K562 (cell line): ENCODE results near the gene DENND1A. TPM values are rescaled to one million over a fixed set of nuclear protein-coding genes. Genes with fewer than 3 reads are reported as not detected.

Experiments
- ATAC-seq: fragments of 200-7000 bp; cut with Tn5 transposase; 3 replicates; pipeline ENCODE4 v1.9.1; 2020; ENCODE audit warnings: moderate library complexity
- BruUV-seq: library from RNA; stranded (reverse); fragments of 400-500 nt; replicated peaks from 2 replicates; lab custom pipeline; 2021; lab: Mats Ljungman, UMichigan
- CTCF ChIA-PET: fragments of 300-600 bp; formaldehyde crosslinking; extraction: SDS; loops from one replicate; lab custom pipeline; 2021; ENCODE audit warnings: low intra/inter-chr PET ratio; lab: Yijun Ruan, JAX
- POLR2A ChIA-PET: fragments of 300-600, 350-650 bp; sonication (Branson Sonifier 250); formaldehyde crosslinking; extraction: SDS; loops from one replicate; lab custom pipeline; 2021; ENCODE audit warnings: antibody characterized with exemption, inconsistent platforms; lab: Yijun Ruan, JAX
- DNase-seq, 4 experiments: peaks; one replicate each; pipeline versions ENCODE4 v3.0.0 to v3.0.0-alpha.2; 2011 to 2018; ENCODE audit warnings: low spot score in 3 of 4, mixed read lengths in 3 of 4; ENCODE audit errors: extremely low read depth in 1 of 4
- FAIRE-seq: peaks from 2 replicates; lab custom pipeline; 2011; peaks lifted over from hg19 to GRCh38; lab: Jason Lieb, UNC
- H2AFZ ChIP-seq: 2 replicates; pipeline ENCODE4 v1.6.0; 2011; ENCODE audit warnings: low read depth, low read length, control low read depth, inconsistent platforms
- H3K27ac ChIP-seq: fragments of 200-600 bp; 3 replicates; pipeline ENCODE4 v1.8.0; 2011; ENCODE audit warnings: low read depth, mild to moderate bottlenecking, control low read depth, inconsistent platforms, low read length, moderate library complexity, mixed read lengths; ENCODE audit errors: extremely low read depth
- H3K27me3 ChIP-seq, 2 experiments: fragments of 300-600 bp in 1 of 2; 2 replicates in 1 of 2; 3 replicates in 1 of 2; pipeline versions ENCODE4 v1.6.0 to v1.8.0; 2011; ENCODE audit warnings: inconsistent platforms in 2 of 2, low read length in 2 of 2, mild to moderate bottlenecking in 1 of 2, mixed read lengths in 1 of 2, moderate library complexity in 1 of 2; ENCODE audit not compliant: control insufficient read depth in 2 of 2, insufficient read depth in 2 of 2
- H3K36me3 ChIP-seq: fragments of 300-600 bp; 3 replicates; pipeline ENCODE4 v1.8.0; 2011; ENCODE audit warnings: mild to moderate bottlenecking, low read length, inconsistent platforms; ENCODE audit not compliant: control insufficient read depth, insufficient read depth
- H3K4me1 ChIP-seq, 2 experiments: fragments of 200-600 bp in 1 of 2; replicated peaks in 1 of 2; 2 replicates in 1 of 2; 3 replicates in 1 of 2; pipeline versions ENCODE4 v1.5.1 to v1.8.0; 2011; ENCODE audit warnings: inconsistent platforms in 2 of 2, low read length in 2 of 2, mild to moderate bottlenecking in 1 of 2, mixed read lengths in 1 of 2, moderate library complexity in 1 of 2; ENCODE audit not compliant: control insufficient read depth in 2 of 2, insufficient read depth in 2 of 2
- H3K4me2 ChIP-seq: 2 replicates; pipeline ENCODE4 v1.6.1; 2011; ENCODE audit warnings: low read length, control low read depth, inconsistent platforms, mixed read lengths; ENCODE audit not compliant: insufficient read depth
- H3K4me3 ChIP-seq: fragments of 200-600 bp; sonication (generic), shearing (Covaris generic); 2 replicates; pipeline ENCODE4 v1.5.1; 2016; ENCODE audit warnings: control low read depth, inconsistent platforms
- H3K79me2 ChIP-seq: fragments of 200-600 bp; 3 replicates; pipeline ENCODE4 v1.8.0; 2011; ENCODE audit warnings: low read length, inconsistent platforms; ENCODE audit not compliant: control insufficient read depth, insufficient read depth
- H3K9ac ChIP-seq, 2 experiments: 2 replicates each; pipeline versions ENCODE4 v1.6.0 to v1.6.1; 2011; ENCODE audit warnings: low read depth in 2 of 2, low read length in 2 of 2, control low read depth in 1 of 2, inconsistent platforms in 1 of 2, mild to moderate bottlenecking in 1 of 2, mixed read lengths in 1 of 2; ENCODE audit not compliant: insufficient read depth in 1 of 2
- H3K9me1 ChIP-seq: one replicate; pipeline ENCODE4 v1.6.0; 2011; ENCODE audit warnings: inconsistent platforms, mild to moderate bottlenecking, low read length, moderate library complexity; ENCODE audit not compliant: control insufficient read depth, insufficient read depth
- H3K9me3 ChIP-seq: replicated peaks from 2 replicates; pipeline ENCODE4 v1.5.1; 2011; ENCODE audit warnings: low read depth, low read length, inconsistent platforms; ENCODE audit not compliant: control insufficient read depth, insufficient read depth
- H4K20me1 ChIP-seq: replicated peaks from 2 replicates; pipeline ENCODE4 v1.6.1; 2011; ENCODE audit warnings: low read length, inconsistent platforms, mixed read lengths; ENCODE audit not compliant: control insufficient read depth, insufficient read depth
- DNMT1 ChIP-seq: fragments of 450-650 bp; IDR thresholded peaks from 2 replicates; pipeline ENCODE4 v1.6.1; 2016; ENCODE audit warnings: antibody characterized with exemption, mild to moderate bottlenecking
- DPF2 ChIP-seq: fragments of 450-650 bp; IDR thresholded peaks from 2 replicates; pipeline ENCODE4 v1.6.1; 2016
- JUN ChIP-seq, 2 experiments: sonication (generic) in 1 of 2; formaldehyde crosslinking in 1 of 2; IDR thresholded peaks; 2 replicates each; pipeline versions ENCODE4 v1.6.1 to v1.8.0; 2012 to 2022; ENCODE audit warnings: borderline replicate concordance in 2 of 2, mild to moderate bottlenecking in 2 of 2, improper control_type of control experiment in 1 of 2, low read depth in 1 of 2, low read length in 1 of 2, missing genetic modification reagents in 1 of 2
- KHSRP ChIP-seq: fragments of 450-650 bp; IDR thresholded peaks from 2 replicates; pipeline ENCODE4 v1.6.1; 2017
- MAX ChIP-seq: sonication (generic); formaldehyde crosslinking; IDR thresholded peaks from 2 replicates; pipeline ENCODE4 v1.9.0; 2022; ENCODE audit warnings: mild to moderate bottlenecking, missing genetic modification reagents
- SAFB ChIP-seq: fragments of 200-400 bp; formaldehyde crosslinking; IDR thresholded peaks from 2 replicates; pipeline ENCODE4 v1.6.1; 2017; ENCODE audit warnings: low read depth, low read length, borderline replicate concordance
- SIN3B ChIP-seq: fragments of 450-650 bp; IDR thresholded peaks from 2 replicates; pipeline ENCODE4 v1.6.1; 2017; ENCODE audit warnings: low read depth, mild to moderate bottlenecking, moderate library complexity
- SNIP1 ChIP-seq: fragments of 450-650 bp; IDR thresholded peaks from 2 replicates; pipeline ENCODE4 v1.7.1; 2017; ENCODE audit warnings: low read depth, mild to moderate bottlenecking
- U2AF1 ChIP-seq: fragments of 200-400 bp; formaldehyde crosslinking; optimal IDR thresholded peaks from 2 replicates; pipeline ENCODE3; 2017; ENCODE audit warnings: mild to moderate bottlenecking, low read depth, low read length, moderate library complexity
- USF1 ChIP-seq: sonication (generic); formaldehyde crosslinking; IDR thresholded peaks from 2 replicates; pipeline ENCODE4 v1.9.0; 2022; ENCODE audit warnings: mild to moderate bottlenecking, missing genetic modification reagents
- USF2 ChIP-seq: sonication (generic); formaldehyde crosslinking; IDR thresholded peaks from 2 replicates; pipeline ENCODE4 v1.5.0; 2020; ENCODE audit warnings: missing genetic modification reagents
- ZNF224 ChIP-seq: sonication (generic); formaldehyde crosslinking; IDR thresholded peaks from 2 replicates; pipeline ENCODE4 v1.8.0; 2022; ENCODE audit warnings: mild to moderate bottlenecking, missing genetic modification reagents
- WGBS: fragments of 100-300 bp; shearing (Covaris generic); methylation state at CpG from one replicate; pipeline ENCODE4 v1.1.6; 2016; ENCODE audit warnings: low coverage, mixed read lengths; ENCODE audit not compliant: insufficient coverage; ENCODE audit errors: missing lambda C conversion rate; 5-methylcytosine and 5-hydroxymethylcytosine counted together
- in situ Hi-C: fragments of 300-500 bp; cut with MboI; formaldehyde crosslinking; loops from 4 replicates; pipeline ENCODE4 v1.15.0; 2018; ENCODE audit warnings: inconsistent platforms, mixed read lengths
- intact Hi-C: fragments of 100-400 bp; cut with micrococcal nuclease; formaldehyde crosslinking; loops from 2 replicates; pipeline ENCODE4 v1.14.2; 2022
- polyA plus RNA-seq, 8 experiments: library from polyadenylated mRNA; depleted of rRNA in 4 of 8; stranded (reverse) in 5 of 8; unstranded in 3 of 8; fragments of >200 nt; fragmentation: Nextera tagmentation in 2 of 8; fragmentation: Illumina TruSeq in 1 of 8; extraction: Ambion mirVana in 2 of 8; extraction: Trizol in 1 of 8; gene quantifications; 2 replicates each; pipeline versions ENCODE4 v1.2.1 to v1.2.3, GENCODE V29; 2011 to 2014; ENCODE audit warnings: inconsistent platforms in 1 of 8, missing spikeins in 1 of 8
- total RNA-seq, 7 experiments: library from RNA; depleted of rRNA in 6 of 7; stranded (reverse); fragments of >200 nt in 6 of 7; fragmentation: Illumina TruSeq in 2 of 7; extraction: Trizol in 2 of 7; gene quantifications; 2 replicates each; pipeline versions ENCODE4 v1.2.1 to v1.2.3, GENCODE V29; 2011 to 2021; ENCODE audit warnings: low replicate concordance in 1 of 7

The DENND1A gene
- total and polyA plus RNA-seq, 9 of the 15 experiments (the other 6 are each of a cell fraction or from before 2014, with no cell fraction given) = 7.6 to 29.5 (median 15.7) TPM

GRCh38 chr9:123395689-123396511 lies 534.0 kb downstream of the DENND1A start:
- ChIA-PET POLR2A (interaction anchor here (0.6 to 1.3 kb wide), 2 partner anchors 34 to 806 kb away, joined by 3 to 4 read pairs; no protein-coding TSS in a partner anchor), CTCF (no interaction called here)
- Histone ChIP-seq H3K27me3 (no peaks in the 10 kb centered on the region), H3K79me2 (no peaks in the 10 kb centered on the region), H3K4me3 (no peak overlapping the region), H3K36me3 (no peaks in the 10 kb centered on the region), H3K4me2 (peak overlapping the region; percentile 46), H3K27ac (no peak overlapping the region; the same call in 2 of the 3 replicates), H4K20me1 (no peaks in the 10 kb centered on the region; the same call in 1 of the 2 replicates), H3K9ac (peak overlapping the region in 1 of 2 experiments; percentile 53; a peak in 2 of 4 replicates), H3K4me1 (peaks cover 12 to 29% of the 10 kb centered on the region in 2 experiments; a peak in 4 of 5 replicates), H2AFZ (peak overlapping the region; percentile 84), H3K9me1 (no peaks in the 10 kb centered on the region), H3K9me3 (peaks cover 2% of the 10 kb centered on the region; the same call in 1 of the 2 replicates)
- peak; percentile 68 to 86 (median 77) for DNase-seq
- 60% methylated on average over 20 of the region's 24 CpGs for WGBS
- in situ Hi-C loops = no loop called here
- peak; percentile 76 for ATAC-seq
- BruUV-seq = no TSS peak
- intact Hi-C loops = no loop called here
- peak; percentile 72 for FAIRE-seq
- no peak for TF ChIP-seq SAFB
- TF ChIP-seq DNMT1 = no peak
- TF ChIP-seq U2AF1 = no peak
- no peak for TF ChIP-seq USF2
- peak; percentile 85 for TF ChIP-seq MAX (CRISPR knock-in tag)
- TF ChIP-seq SIN3B = no peak
- TF ChIP-seq KHSRP = no peak
- TF ChIP-seq JUN (IDR thresholded peaks at IDR 0.05; ENCODE audit: borderline replicate concordance, low read depth, low read length) = no peak
- peak; percentile 35; the same call in 1 of the 2 replicates for TF ChIP-seq JUN (CRISPR knock-in tag; IDR thresholded peaks at IDR 0.05; ENCODE audit: borderline replicate concordance)
- TF ChIP-seq SNIP1 = no peak
- TF ChIP-seq ZNF224 (CRISPR knock-in tag) = no peak
- TF ChIP-seq DPF2 = peak; percentile 60
- 0 out of 2 replicates have a peak, but pooled peaks have one; percentile 2 for TF ChIP-seq USF1 (CRISPR knock-in tag)
